ENCODE results near the gene NFATC2.

Gene NFATC2

GRCh38 chr20:51581571-51581970, 39.1 kb upstream of the NFATC2 start:
- H3K4me2 ChIP-seq (ENCODE audit: low read length), result no peak overlapping the region
- no peak overlapping the region for H3K27ac ChIP-seq (ENCODE audit: low read depth, low read length)
- H3K79me2 ChIP-seq (ENCODE audit: control insufficient read depth, low read length), result no peaks in the 10 kb centered on the region
- H3K9me3 ChIP-seq (ENCODE audit: control insufficient read depth, insufficient read depth, low read length), result no peaks in the 10 kb centered on the region
- no peaks in the 10 kb centered on the region for H3K9me2 ChIP-seq (replicated peaks; ENCODE audit: control insufficient read depth, low read length)
- H3K4me1 ChIP-seq (ENCODE audit: control insufficient read depth, low read length), result peaks cover 37% of the 10 kb centered on the region
- no peaks in the 10 kb centered on the region for H3F3A ChIP-seq (ENCODE audit: control insufficient read depth, insufficient read depth)
- no peak overlapping the region for H3K4me3 ChIP-seq (ENCODE audit: low read length)
- no peaks in the 10 kb centered on the region for H4K20me1 ChIP-seq (ENCODE audit: control insufficient read depth, insufficient read depth, low read depth, low read length)
- H3K36me3 ChIP-seq (ENCODE audit: control insufficient read depth, low read length), result no peaks in the 10 kb centered on the region
- TF ChIP-seq EZH2phosphoT487 (IDR thresholded peaks at IDR 0.05; ENCODE audit: borderline replicate concordance, low read length), result no peak
- TF ChIP-seq, protein P1, sequence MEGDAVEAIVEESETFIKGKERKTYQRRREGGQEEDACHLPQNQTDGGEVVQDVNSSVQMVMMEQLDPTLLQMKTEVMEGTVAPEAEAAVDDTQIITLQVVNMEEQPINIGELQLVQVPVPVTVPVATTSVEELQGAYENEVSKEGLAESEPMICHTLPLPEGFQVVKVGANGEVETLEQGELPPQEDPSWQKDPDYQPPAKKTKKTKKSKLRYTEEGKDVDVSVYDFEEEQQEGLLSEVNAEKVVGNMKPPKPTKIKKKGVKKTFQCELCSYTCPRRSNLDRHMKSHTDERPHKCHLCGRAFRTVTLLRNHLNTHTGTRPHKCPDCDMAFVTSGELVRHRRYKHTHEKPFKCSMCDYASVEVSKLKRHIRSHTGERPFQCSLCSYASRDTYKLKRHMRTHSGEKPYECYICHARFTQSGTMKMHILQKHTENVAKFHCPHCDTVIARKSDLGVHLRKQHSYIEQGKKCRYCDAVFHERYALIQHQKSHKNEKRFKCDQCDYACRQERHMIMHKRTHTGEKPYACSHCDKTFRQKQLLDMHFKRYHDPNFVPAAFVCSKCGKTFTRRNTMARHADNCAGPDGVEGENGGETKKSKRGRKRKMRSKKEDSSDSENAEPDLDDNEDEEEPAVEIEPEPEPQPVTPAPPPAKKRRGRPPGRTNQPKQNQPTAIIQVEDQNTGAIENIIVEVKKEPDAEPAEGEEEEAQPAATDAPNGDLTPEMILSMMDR (IDR thresholded peaks at IDR 0.05; ENCODE audit: low read depth, low read length, poor library complexity, severe bottlenecking), result no peak
- H3K27me3 ChIP-seq (ENCODE audit: control insufficient read depth, low read length), result no peaks in the 10 kb centered on the region

- Histone ChIP-seq H3K4me3 (ENCODE audit: low read length) (no peak overlapping the region), H3F3A (ENCODE audit: control insufficient read depth, insufficient read depth) (no peaks in the 10 kb centered on the region), H3K27me3 (ENCODE audit: control insufficient read depth, low read length) (no peaks in the 10 kb centered on the region), H3K4me1 (ENCODE audit: control insufficient read depth, low read length) (peaks cover 13% of the 10 kb centered on the region), H3K4me2 (ENCODE audit: low read length) (no peak overlapping the region), H3K79me2 (ENCODE audit: control insufficient read depth, low read length) (no peaks in the 10 kb centered on the region), H3K36me3 (ENCODE audit: control insufficient read depth, low read length) (no peaks in the 10 kb centered on the region), H3K27ac (ENCODE audit: low read depth, low read length) (no peak overlapping the region), H4K20me1 (ENCODE audit: control insufficient read depth, insufficient read depth, low read depth, low read length) (no peaks in the 10 kb centered on the region), H3K9me2 (replicated peaks; ENCODE audit: control insufficient read depth, low read length) (no peaks in the 10 kb centered on the region), H3K9me3 (ENCODE audit: control insufficient read depth, insufficient read depth, low read length) (no peaks in the 10 kb centered on the region)
- TF ChIP-seq EZH2phosphoT487 (IDR thresholded peaks at IDR 0.05; ENCODE audit: borderline replicate concordance, low read length), result no peak
- TF ChIP-seq, protein P1 (IDR thresholded peaks at IDR 0.05; ENCODE audit: low read depth, low read length, poor library complexity, severe bottlenecking), result no peak
Measured at GRCh38 chr20:51579137-51579536, 36.6 kb upstream of the NFATC2 start.

DNA sequence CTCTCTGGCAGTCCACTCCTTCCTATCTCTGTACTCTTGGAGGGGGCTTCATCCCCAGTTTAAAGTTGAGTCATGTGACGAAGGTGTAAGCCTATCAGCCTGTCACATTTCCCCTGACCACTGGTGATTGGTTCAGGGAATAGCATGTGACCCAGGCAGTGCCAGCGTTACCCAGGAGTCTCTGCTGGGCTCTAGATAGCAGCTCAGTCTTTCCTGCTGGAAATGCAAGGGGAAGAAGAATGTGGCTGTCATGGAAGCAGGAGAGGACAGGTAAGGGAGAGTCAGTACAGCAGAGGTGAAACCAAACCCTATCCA, 35.6 kb upstream of the NFATC2 start:
- H3K36me3 ChIP-seq (ENCODE audit: control insufficient read depth, low read length), result no peaks in the 10 kb centered on the region
- no peaks in the 10 kb centered on the region for H3K9me2 ChIP-seq (replicated peaks; ENCODE audit: control insufficient read depth, low read length)
- no peaks in the 10 kb centered on the region for H4K20me1 ChIP-seq (ENCODE audit: control insufficient read depth, insufficient read depth, low read depth, low read length)
- TF ChIP-seq, protein P1 (IDR thresholded peaks at IDR 0.05; ENCODE audit: low read depth, low read length, poor library complexity, severe bottlenecking), result no peak
- TF ChIP-seq EZH2phosphoT487 (IDR thresholded peaks at IDR 0.05; ENCODE audit: borderline replicate concordance, low read length), result no peak
- H3K4me3 ChIP-seq (ENCODE audit: low read length), result no peak overlapping the region
- H3K27me3 ChIP-seq (ENCODE audit: control insufficient read depth, low read length), result no peaks in the 10 kb centered on the region
- H3F3A ChIP-seq (ENCODE audit: control insufficient read depth, insufficient read depth), result no peaks in the 10 kb centered on the region
- no peak overlapping the region for H3K4me2 ChIP-seq (ENCODE audit: low read length)
- peaks cover 13% of the 10 kb centered on the region for H3K4me1 ChIP-seq (ENCODE audit: control insufficient read depth, low read length)
- no peak overlapping the region for H3K27ac ChIP-seq (ENCODE audit: low read depth, low read length)
- no peaks in the 10 kb centered on the region for H3K9me3 ChIP-seq (ENCODE audit: control insufficient read depth, insufficient read depth, low read length)
- no peaks in the 10 kb centered on the region for H3K79me2 ChIP-seq (ENCODE audit: control insufficient read depth, low read length)

Data from DOHH2 (cell line).